Esophagus muscularis mucosa (tissue), 4 donors: ENCODE data around the gene SF3A2. TPM values are rescaled to one million over a fixed set of nuclear protein-coding genes. Genes with fewer than 3 reads are reported as not detected.

Experiments used
- DNase-seq: peaks from one replicate; pipeline ENCODE4 v3.0.0-alpha.2; 2017; ENCODE audit errors: extremely low spot score
- H3K27ac ChIP-seq, 4 donors: fragments of 200-600 bp; sonication (generic); replicated peaks in 1 of 4; 1 replicate in 3 of 4; 2 replicates in 1 of 4; pipeline ENCODE4 v1.5.1; 2016 to 2019; ENCODE audit warnings: mild to moderate bottlenecking in 1 of 4
- H3K27me3 ChIP-seq, 4 donors: fragments of 200-600 bp; sonication (generic); one replicate each; pipeline versions ENCODE4 v1.5.1 to v1.6.0; 2016 to 2019
- H3K36me3 ChIP-seq, 4 donors: fragments of 200-600 bp; sonication (generic); one replicate each; pipeline ENCODE4 v1.5.1; 2016 to 2019
- H3K4me1 ChIP-seq, 4 donors: fragments of 200-600 bp; sonication (generic); one replicate each; pipeline ENCODE4 v1.5.1; 2016 to 2019
- H3K4me3 ChIP-seq, 4 donors: fragments of 200-600 bp; sonication (generic); 1 replicate in 2 of 4; 2 replicates in 2 of 4; pipeline ENCODE4 v1.5.1; 2016 to 2019; ENCODE audit warnings: mild to moderate bottlenecking in 4 of 4, moderate library complexity in 1 of 4
- H3K9me3 ChIP-seq, 4 donors: fragments of 200-600 bp; sonication (generic); 1 replicate in 3 of 4; 2 replicates in 1 of 4; pipeline ENCODE4 v1.5.1; 2016 to 2019
- CTCF ChIP-seq, 3 experiments: fragments of 200-600 bp in 2 of 3; fragments of 450-650 bp in 1 of 3; sonication (generic) in 2 of 3; IDR thresholded peaks; one replicate each; pipeline ENCODE4 v1.5.1; 2017 to 2019; ENCODE audit warnings: antibody characterized with exemption in 3 of 3, mild to moderate bottlenecking in 2 of 3, moderate library complexity in 1 of 3
- EP300 ChIP-seq: sonication (generic); formaldehyde crosslinking; IDR thresholded peaks from one replicate; pipeline ENCODE4 v1.6.1; 2017; ENCODE audit warnings: antibody characterized with exemption
- POLR2A ChIP-seq: fragments of 450-650 bp; IDR thresholded peaks from one replicate; pipeline ENCODE4 v1.6.1; 2017; ENCODE audit warnings: antibody characterized with exemption, moderate library complexity, mild to moderate bottlenecking, low read depth
- POLR2AphosphoS5 ChIP-seq, 2 donors: sonication (generic); formaldehyde crosslinking; IDR thresholded peaks; one replicate each; pipeline ENCODE4 v1.6.1; 2017; ENCODE audit warnings: antibody characterized with exemption in 2 of 2
- WGBS: methylation state at CpG from one replicate; pipeline ENCODE4 v1.1.5; 2018; 5-methylcytosine and 5-hydroxymethylcytosine counted together
- intact Hi-C: fragments of 100-400 bp; cut with DNase I; formaldehyde crosslinking; loops from one replicate; pipeline ENCODE4 v1.15.1; 2023
- total RNA-seq, 4 donors: library from RNA; depleted of rRNA; stranded (reverse); fragments of >200 nt; gene quantifications; one replicate each; pipeline versions ENCODE4 v1.1.0 to v1.2.1, GENCODE V29; 2016

The SF3A2 gene
- total RNA-seq, 4 donors from 2014 or later: 29.5 to 56.9 (median 35.3) TPM

- Histone ChIP-seq H3K36me3 (no peaks in the 10 kb centered on the region), H3K27ac (no peak overlapping the region), H3K4me1 (peaks cover 19 to 30% (median 27%) of the 10 kb centered on the region in 4 donors), H3K27me3 (peaks cover 3 to 52% (median 36%) of the 10 kb centered on the region in 4 donors), H3K4me3 (no peak overlapping the region), H3K9me3 (no peaks in the 10 kb centered on the region)
- no peak for DNase-seq
- intact Hi-C loops: no loop called here
- no peak for TF ChIP-seq POLR2AphosphoS5 (IDR thresholded peaks at IDR 0.05)
- TF ChIP-seq EP300: no peak
- TF ChIP-seq POLR2A: no peak
- TF ChIP-seq CTCF (IDR thresholded peaks at IDR 0.05): no peak
- 88% methylated on average over 17 of the region's 17 CpGs for WGBS
These were observed 51.8 kb downstream of the SF3A2 start for GRCh38 chr19:2288338-2288817.

- WGBS: 63% methylated on average over 23 of the region's 28 CpGs
- H3K27ac ChIP-seq: peak overlapping the region in 1 of 4 donors; percentile 57
- peaks cover 20 to 33% (median 30%) of the 10 kb centered on the region in 4 donors for H3K4me1 ChIP-seq
- DNase-seq: no peak
- intact Hi-C loops: no loop called here
- peak overlapping the region; percentile 43 to 52 (median 48) for H3K4me3 ChIP-seq
- peaks cover 3 to 59% (median 36%) of the 10 kb centered on the region in 4 donors for H3K27me3 ChIP-seq
- H3K9me3 ChIP-seq: no peaks in the 10 kb centered on the region
- TF ChIP-seq POLR2AphosphoS5 (IDR thresholded peaks at IDR 0.05): no peak
- TF ChIP-seq EP300: no peak
- TF ChIP-seq CTCF (IDR thresholded peaks at IDR 0.05): no peak
- TF ChIP-seq POLR2A: no peak
- no peaks in the 10 kb centered on the region for H3K36me3 ChIP-seq
These were observed 52.4 kb downstream of the SF3A2 start for GRCh38 chr19:2288818-2289713.

DNA sequence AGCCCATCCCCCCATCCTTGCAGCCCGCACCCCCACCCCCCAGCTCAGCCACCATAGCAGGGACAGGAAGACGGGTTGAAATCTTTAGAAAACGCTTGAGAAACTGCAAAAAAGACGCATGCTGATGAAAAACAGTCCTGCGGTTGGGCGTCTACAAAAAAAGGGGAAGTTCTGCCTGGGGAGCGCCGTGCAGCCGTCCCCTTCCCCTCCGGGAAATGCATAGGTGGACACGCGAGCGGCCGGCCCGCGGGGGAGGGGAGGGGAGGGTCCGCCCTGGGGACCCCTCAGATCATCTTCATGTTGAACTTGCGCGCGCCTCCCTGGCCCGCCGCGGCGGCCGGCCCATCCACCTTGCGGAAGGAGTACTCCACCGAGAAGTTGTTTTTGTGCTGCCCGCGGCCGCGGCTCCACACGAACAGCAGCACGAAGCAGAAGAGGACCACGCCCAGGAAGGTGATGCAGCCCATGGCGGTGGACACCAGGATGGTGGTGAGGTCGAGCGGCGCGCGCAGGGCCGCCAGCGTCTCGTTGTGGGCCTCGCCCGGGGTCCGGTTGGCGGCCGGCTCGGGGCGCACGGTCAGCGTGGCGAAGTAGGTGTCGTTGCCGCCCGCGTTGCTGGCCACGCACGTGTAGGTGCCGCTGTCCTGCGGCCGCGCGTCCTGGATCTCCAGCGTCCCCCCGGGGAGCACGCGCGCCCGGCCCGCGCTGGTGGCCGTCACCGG is 53.3 kb downstream of the SF3A2 start:
- TF ChIP-seq EP300 (no peak), POLR2A (no peak), POLR2AphosphoS5 (IDR thresholded peaks at IDR 0.05) (no peak), CTCF (IDR thresholded peaks at IDR 0.05) (no peak)
- Histone ChIP-seq H3K4me3 (peak overlapping the region; percentile 43 to 52 (median 48)), H3K9me3 (no peaks in the 10 kb centered on the region), H3K4me1 (peaks cover 28 to 41% (median 38%) of the 10 kb centered on the region in 4 donors), H3K36me3 (no peaks in the 10 kb centered on the region), H3K27ac (peak overlapping the region in 2 of 4 donors; percentile 35 to 57), H3K27me3 (peaks cover 3 to 66% (median 36%) of the 10 kb centered on the region in 4 donors)
- DNase-seq: no peak
- WGBS: 4% methylated on average over 5 of the region's 74 CpGs
- intact Hi-C loops: no loop called here

DNA sequence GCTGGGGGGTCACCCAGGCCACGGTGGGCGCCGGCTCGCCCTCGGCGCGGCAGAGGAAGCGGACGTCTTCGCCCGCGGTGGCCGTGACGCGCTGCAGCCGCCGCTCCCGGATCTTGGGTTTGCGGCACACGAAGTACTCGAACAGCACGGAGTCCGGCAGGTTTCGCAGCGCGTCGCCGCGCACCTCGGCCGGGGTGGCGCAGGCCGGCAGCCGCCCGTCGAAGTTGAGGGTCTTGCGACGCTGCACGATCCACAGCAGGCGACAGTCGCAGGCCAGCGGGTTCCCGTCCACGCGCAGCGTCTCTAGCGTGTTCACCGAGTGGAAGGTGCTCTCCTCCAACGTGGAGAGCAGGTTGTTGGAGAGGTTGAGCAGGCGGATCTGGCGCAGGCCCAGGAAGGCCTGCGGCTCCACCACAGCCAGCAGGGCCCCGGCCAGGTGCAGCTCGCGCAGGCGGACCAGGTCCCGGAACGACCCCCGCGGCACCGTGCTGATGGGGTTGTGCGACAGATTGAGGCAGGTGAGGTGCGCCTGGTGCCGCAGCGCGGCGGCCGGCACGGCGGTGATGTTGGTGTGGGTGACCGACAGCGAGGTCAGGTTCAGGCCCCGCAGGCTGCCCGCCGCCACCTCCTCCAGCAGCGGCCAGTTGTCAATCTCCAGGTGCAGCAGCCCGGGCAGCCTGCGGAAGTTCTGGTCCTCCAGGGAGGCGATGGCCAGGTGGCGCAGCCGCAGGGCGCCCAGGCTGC is 54.0 kb downstream of the SF3A2 start:
- Histone ChIP-seq H3K27ac (peak overlapping the region in 2 of 4 donors; percentile 35 to 57), H3K4me3 (peak overlapping the region; percentile 43 to 52 (median 48)), H3K9me3 (no peaks in the 10 kb centered on the region), H3K4me1 (peaks cover 35 to 49% (median 45%) of the 10 kb centered on the region in 4 donors), H3K27me3 (peaks cover 3 to 66% (median 36%) of the 10 kb centered on the region in 4 donors), H3K36me3 (no peaks in the 10 kb centered on the region)
- intact Hi-C loops: no loop called here
- WGBS: 18% methylated on average over 6 of the region's 82 CpGs
- TF ChIP-seq POLR2AphosphoS5 (IDR thresholded peaks at IDR 0.05): no peak
- TF ChIP-seq POLR2A: no peak
- TF ChIP-seq CTCF (IDR thresholded peaks at IDR 0.05): no peak
- no peak for TF ChIP-seq EP300
- DNase-seq: no peak
